GM19324 (cell line): ENCODE data around the gene BRD3OS.
"Not testable (repeated sequence)": the region's sequence is repeated elsewhere in the genome, so short reads cannot be mapped to it uniquely, and the experiment has no call there.

Experiments
- ATAC-seq: cut with Tn5 transposase; IDR thresholded peaks from one replicate; pipeline ENCODE4 v1.9.1; 2021; ENCODE audit warnings: mild to moderate bottlenecking, moderate library complexity; ENCODE audit not compliant: unreplicated experiment, low FRiP score

Gene BRD3OS

GRCh38 chr9:133987946-133988665 is 37.2 kb upstream of the BRD3OS start:
- no peak for ATAC-seq

GRCh38 chr9:133988771-133989170 is 36.5 kb upstream of the BRD3OS start:
- ATAC-seq, result not testable (repeated sequence)

GRCh38 chr9:133989625-133990365 is 35.5 kb upstream of the BRD3OS start:
- no peak for ATAC-seq

GRCh38 chr9:133990366-133991213 is 34.7 kb upstream of the BRD3OS start:
- ATAC-seq, result no peak

GRCh38 chr9:133991214-133991921 is 33.9 kb upstream of the BRD3OS start:
- peak; percentile 8 for ATAC-seq

GRCh38 chr9:133991964-133992779 is 33.1 kb upstream of the BRD3OS start, which contains the start of gene VAV2:
Gene VAV2 (minus strand): TSS chr9:133992324. CDS start chr9:133992278, 46 bp downstream.
- peak; percentile 59 for ATAC-seq

GRCh38 chr9:133992780-133993634 is 32.3 kb upstream of the BRD3OS start:
- peak; percentile 55 for ATAC-seq

GRCh38 chr9:133993635-133994253 is 31.5 kb upstream of the BRD3OS start:
- no peak for ATAC-seq

GRCh38 chr9:133994353-133995011 is 30.8 kb upstream of the BRD3OS start:
- no peak for ATAC-seq

GRCh38 chr9:133995012-133995896 is 30.0 kb upstream of the BRD3OS start:
- no peak for ATAC-seq

GRCh38 chr9:133996531-133997520 is 28.5 kb upstream of the BRD3OS start:
- no peak for ATAC-seq

GRCh38 chr9:133997584-133997983 is 27.7 kb upstream of the BRD3OS start:
- no peak for ATAC-seq

GRCh38 chr9:133998915-133999595 is 26.2 kb upstream of the BRD3OS start:
- ATAC-seq, result no peak

GRCh38 chr9:133999851-134000265 is 25.4 kb upstream of the BRD3OS start:
- no peak for ATAC-seq

- no peak for ATAC-seq
Observed at GRCh38 chr9:134002796-134003195, 22.5 kb upstream of the BRD3OS start.
